ENCODE measurements around the gene LHPP. TPM values are rescaled to one million over a fixed set of nuclear protein-coding genes. Genes with fewer than 3 reads are reported as not detected.

LHPP gene
- total RNA-seq, 1 donor from 2014 or later: 35.9 TPM

DNA sequence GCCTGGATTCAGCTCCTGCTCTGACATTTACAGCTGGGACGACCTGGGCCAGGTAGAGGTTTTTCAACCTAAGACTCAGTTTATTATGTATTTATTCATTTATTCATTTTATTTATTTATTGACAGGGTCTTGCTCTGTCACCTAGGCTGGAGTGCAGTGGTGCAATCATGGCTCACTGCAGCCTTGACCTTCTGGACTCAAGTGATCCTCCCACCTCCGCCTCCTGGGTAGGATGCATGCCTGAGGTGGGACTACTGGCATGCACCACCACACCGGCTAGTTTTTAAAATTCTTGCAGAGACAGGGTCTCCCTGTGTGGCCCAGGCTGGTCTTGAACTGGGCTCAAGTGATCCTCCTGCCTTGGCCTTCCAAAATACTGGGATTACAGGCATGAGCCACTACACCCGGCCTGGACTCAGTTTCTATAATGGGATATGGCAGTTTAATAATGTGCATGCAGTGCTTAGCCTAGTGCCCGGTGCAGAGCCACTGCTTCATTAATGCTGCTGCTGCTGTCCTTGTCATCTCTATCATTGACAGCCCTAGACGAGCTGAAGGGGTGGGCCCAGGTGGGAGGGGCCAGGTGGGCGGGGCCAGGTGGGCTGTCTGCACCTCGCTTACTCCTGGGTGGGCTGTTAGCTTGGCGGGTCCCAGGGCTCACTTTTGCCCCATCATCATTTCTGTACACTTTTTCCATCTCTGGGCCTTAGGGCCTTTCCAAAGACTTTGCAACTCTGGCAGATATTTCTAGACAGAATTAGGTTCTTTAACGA, 92.6 kb downstream of the LHPP start:
- DNase-seq (ENCODE audit: low spot score): no peak

DNA sequence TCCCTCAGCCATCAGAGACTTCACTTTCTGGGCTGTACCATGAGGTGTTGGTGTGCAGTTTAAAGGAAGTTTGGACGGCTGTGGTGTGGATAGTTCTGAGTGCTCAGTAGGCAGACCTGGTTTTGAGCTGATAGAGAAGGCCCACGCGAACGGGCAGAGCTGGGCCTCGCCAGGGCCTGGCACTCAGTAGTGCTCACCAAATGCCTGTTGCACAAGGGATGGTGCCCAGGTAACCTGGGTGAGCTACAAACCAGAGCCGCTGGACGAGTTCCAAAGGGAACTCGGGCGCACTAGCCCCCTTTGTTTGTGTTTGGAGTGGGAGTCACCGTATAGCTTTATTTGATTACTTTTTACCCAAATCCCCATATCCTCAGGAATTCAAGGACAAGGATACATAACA, 95.5 kb downstream of the LHPP start:
- DNase-seq (ENCODE audit: low spot score): no peak

DNA sequence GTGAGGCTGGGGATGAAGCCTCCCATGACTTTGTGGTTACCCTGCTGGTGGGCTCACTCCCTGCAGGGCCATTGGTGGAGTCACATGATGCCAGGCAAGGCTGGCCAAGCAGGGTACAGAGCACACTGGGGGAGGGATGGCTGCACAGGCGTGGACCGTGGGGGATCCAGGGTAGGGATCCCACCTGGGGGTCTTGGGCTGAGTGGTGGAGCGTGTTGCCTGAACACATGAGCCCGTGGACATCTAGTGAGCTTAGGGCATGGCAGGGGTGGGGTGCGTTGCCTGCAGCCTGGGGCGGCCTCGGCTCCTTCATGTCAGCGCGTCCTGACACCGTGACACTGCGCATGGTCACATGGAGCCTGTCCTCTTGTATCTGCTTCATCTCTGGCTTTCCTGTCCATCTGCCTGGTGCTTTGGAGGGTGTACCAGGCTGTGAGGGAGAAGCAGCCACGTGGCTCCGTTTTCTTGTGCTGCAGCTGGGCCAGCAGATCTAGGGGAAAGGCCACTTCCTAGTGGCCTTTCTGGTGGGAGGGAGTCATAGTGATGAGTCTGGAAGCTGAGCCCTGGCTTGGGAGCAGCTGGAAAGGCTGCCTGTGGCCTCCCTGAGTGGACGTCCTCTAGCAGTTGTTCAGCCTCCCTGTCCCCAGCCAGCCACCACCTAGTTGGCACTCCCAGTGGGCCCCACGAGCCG, 96.2 kb downstream of the LHPP start:
- DNase-seq (ENCODE audit: low spot score): no peak

DNA sequence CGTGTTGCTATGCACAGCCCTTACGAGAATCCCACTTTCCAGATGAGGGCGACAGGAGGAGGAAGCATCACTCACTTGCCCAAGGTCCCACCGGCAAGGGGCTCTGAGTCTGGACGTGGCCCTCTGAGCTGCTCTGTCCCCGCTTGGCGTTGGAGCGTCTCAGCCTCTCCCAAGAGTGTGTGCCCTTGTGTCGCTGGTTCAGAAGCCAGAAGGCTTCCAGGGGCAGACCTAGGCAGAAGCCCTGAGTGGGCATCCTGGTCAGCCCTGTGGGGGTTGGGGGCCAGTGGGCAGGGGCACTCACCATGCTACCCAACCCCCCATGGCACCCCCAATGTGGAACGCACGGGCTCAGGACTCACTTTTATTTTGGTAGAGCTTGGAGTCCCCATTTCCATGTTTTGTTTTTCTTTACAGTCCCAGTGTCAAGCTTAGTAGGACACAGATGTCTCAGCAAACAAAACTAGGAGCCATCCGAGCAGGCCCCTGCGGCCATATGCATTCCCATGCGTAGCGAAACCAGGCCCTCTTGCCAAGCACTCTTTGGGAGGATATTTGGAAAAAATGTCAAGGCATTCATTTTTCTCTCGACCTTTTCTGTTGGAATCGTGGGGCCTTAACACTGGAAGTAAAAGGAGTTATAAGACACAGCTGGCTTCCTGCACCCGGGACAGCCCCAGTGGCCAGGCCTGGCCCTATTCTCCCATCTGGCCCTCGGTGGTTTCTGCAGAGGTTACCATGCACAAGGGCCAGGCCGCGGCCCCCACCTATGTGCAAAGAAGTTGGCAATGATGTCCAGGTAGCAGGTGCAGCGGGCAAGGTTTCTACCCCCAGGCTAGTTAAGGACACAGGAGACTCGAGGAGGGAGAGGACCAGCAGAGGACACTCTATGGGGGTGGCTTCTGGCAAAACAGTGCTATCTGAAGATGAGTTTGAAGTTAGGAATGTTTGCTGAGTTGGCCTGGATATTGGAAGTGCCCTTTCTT, 97.0 kb downstream of the LHPP start:
- DNase-seq (ENCODE audit: low spot score): no peak

DNA sequence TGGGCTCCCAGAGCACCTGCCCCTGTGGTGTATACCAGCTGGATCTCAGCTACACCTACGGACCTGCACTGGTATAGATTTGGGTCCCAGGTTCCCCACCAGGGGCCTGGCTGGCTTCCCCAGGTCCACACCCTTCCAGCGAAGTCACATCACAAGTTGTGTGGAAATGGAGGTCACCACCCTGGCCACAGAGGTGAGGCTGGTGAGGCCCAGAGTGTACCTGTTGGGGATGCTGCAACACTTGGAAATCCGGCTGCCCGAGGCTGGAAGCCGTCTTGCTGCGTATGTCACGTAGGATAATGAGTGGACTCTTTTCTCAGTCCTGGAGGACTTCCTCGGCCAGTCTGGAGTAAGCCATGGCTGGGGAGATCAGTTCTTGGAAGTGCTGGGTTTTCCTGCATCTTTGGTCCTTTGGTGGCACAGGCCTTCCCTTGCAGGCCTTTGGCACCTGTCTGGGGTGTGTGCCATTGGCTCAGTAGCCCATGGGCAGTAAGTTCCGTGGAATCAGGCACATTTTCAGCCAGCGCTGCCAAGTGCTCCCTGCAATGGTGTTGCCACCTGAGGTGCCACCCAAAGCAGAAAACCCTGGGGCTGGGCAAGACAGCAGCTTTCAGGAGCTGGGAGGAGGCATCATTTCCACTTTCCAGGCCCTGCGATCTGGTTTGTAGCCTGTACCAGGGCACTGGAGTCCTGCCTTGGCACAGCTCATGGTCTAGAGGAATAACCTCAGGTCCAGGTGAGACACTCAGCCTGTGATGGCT, 97.9 kb downstream of the LHPP start:
- no peak for DNase-seq (ENCODE audit: low spot score)

DNA sequence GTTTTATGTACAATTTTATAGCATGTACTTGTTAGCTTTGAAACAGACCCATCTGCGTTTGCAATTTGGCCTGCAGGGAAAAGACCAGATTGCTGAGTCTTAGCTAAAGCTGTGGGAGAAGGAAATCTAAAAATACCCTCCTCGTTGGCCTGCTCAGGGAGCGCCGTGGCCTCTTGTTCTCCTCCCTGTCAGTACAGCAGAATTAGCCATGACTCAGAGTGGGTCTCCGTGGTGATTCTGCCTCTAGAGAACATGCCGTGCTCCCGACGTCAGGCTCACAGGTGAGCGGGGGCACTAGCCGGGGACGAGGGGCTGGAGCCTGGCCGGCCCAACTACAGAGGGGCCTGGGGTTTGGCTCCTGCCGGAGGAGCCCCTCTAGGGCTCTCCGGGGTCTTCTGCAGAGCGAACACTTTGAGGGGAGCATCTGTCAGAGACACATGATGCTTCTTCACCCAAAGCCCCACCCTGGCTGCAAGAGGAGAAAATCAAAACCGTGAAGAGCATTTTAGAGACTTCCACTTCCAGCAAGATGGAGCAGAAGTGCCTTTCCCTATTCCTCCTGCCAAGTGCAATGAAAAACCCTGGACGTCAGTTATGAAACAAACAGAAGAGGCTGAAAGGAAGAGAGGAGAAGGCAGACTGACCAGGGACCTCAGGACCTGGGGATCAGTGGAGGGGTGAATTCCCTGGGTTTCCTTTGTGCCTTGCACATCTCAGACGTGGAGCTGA, 98.9 kb downstream of the LHPP start:
- peak; percentile 39 for DNase-seq (ENCODE audit: low spot score)

DNA sequence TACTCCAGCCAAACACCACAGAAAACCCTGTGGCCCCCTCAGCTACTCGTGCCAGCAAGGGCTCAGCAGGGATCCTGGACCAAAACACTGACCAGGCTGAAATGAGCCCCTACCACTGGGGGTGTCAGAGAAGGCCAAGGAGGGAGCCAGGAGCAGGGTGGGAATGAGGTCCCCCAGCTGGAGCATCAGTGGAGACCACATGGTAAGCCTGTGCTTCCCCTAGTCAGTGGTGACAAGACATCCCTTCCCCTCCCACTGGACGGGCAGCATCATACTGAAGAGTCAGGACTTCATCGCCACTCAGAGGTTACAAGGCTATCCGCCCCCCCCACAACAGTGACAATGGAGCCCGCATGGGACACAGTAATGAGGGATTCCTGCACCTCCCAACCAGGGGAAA, 99.6 kb downstream of the LHPP start:
- no peak for DNase-seq (ENCODE audit: low spot score)

DNA sequence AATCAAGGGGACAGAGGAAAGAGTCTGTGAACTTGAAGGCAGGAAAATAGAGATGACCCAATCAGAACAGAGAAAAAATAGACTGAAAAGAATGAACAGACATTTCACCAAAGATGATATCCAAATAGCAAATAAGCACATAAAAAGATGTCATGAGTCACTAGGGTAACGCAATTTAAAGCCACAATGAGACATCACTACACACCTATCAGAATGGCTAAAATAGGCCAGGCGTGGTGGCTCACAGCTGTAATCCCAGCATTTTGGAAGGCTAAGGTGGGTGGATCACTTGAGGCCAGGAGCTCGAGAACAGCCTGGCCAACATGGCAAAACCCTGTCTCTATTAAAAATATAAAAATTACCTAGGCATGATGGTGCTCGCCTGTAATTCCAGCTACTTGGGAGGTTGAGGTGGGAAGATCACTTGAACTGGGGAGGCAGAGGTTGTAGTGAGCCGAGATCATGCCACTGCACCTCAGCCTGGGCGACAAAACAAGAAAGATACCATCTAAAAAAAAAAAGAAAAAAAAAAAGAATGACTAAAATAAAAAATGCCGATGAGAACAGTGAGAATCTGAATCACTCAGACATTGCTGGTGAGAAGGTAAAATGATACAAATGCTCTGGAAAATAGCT, 100.9 kb downstream of the LHPP start:
- no peak for DNase-seq (ENCODE audit: low spot score)

DNA sequence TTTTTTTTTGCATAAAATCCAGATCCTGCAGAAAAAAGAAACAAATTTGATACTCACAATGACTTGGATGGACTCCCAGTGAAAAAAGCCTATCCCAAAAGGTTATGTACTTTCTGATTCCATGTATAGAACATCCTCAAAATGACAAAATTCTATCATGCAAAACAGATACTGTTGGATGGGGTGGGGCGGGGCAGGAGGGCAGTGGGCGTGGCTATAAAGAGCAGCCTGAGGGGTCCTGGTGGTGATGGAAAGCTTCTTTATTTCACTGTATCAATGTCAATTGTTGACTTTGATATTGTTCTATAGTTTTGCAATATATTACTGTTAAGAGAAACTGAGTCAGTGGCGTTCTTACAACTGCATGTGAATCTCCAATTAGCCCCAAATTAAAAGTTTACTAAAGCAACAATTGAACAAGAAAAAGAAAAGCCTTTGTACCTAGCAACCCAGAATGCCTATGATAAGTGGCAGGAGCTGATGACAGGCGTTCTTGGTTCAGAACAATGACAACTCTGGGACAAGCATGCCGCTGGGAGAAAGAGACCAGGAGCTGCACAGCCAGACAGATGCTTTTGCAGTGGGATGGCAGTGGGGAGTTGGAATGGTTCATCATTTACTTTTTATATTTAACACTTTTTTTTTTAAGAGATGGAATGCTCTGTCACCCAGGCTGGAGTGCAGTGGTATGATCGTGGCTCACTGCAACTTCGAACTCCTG, 101.9 kb downstream of the LHPP start:
- DNase-seq (ENCODE audit: low spot score): no peak

DNA sequence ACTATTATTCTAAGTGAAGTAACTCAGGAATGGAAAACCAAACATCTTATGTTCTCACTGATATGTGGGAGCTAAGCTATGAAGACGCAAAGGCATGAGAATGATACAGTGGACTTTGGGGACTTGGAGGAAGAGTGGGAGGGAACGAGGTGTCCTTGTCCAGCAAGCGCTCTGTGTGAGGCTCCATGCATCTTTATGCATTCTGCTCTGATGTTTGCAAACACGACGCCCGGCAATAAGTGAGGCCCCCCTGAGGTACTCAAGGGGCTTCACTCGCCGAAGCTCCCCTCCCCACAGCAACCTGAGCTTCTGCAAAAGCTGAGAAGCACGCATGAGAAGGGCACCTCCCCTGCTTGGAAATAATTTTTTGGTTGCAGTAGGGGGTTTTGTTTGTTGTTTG, 103.3 kb downstream of the LHPP start:
- DNase-seq (ENCODE audit: low spot score): no peak

DNA sequence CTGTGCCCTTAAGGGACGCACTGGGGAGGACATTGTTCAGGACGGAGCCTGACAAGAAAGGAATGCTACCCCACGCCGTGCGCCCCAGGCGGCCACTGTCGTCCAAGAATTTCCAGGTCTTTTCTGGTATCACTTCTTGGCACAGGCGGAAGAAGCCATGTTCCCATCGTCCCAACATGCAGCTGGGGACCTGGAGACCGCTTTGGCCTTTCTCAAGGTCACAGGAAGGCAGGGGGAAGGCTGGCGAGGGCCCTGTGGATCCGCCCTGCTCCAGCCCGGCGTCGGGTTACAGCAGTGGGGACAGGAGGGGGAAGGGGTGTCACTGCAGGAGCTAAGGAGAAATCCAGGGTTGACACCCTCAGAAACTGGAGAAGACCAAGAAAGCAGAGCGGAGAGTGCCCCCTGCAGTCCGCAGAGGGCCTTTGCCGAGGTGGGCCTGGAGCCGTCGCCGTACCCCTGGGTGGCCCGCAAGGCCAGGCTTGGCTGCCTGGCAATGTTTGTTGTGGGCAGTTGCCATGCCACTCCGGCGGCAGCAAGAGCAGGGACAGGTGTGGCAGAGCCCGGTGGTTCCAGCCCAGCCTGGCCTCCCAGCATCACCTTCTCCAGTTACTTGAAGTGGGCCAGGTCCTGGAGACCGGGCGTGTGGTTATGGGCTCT, 104.1 kb downstream of the LHPP start:
- no peak for DNase-seq (ENCODE audit: low spot score)

DNA sequence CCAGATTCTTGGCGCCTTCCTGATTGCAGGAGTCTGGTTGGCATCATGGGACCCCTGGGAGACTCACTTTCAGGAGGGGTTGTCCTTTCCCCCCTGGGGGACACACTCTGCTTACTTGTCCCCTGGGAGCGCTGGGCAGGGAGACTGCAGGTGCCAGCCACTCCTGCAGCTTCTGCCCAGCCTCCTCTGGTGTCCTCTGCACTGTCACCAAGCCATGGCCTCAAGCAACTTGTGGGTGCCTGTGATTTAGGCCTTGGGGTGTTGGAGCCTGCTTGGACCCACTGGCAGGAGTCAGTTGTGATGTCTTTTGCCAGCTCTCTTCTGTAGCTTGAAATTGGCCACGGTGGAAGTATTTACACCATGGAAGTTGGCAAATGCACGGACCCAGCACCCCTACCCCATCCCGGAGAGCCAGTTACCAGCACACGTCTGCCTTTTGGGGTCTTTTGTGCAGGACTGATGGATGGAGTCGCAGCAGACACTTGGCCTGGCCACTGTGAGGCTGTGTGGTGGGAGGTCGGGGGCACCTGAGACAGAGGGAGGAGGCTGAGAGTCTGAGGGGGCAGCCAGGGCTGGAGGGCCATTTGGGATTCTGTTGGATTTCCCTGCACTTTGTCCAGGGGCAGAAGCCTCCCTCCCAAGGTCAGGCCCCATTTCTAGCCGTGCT, 104.7 kb downstream of the LHPP start:
- DNase-seq (ENCODE audit: low spot score): no peak

DNA sequence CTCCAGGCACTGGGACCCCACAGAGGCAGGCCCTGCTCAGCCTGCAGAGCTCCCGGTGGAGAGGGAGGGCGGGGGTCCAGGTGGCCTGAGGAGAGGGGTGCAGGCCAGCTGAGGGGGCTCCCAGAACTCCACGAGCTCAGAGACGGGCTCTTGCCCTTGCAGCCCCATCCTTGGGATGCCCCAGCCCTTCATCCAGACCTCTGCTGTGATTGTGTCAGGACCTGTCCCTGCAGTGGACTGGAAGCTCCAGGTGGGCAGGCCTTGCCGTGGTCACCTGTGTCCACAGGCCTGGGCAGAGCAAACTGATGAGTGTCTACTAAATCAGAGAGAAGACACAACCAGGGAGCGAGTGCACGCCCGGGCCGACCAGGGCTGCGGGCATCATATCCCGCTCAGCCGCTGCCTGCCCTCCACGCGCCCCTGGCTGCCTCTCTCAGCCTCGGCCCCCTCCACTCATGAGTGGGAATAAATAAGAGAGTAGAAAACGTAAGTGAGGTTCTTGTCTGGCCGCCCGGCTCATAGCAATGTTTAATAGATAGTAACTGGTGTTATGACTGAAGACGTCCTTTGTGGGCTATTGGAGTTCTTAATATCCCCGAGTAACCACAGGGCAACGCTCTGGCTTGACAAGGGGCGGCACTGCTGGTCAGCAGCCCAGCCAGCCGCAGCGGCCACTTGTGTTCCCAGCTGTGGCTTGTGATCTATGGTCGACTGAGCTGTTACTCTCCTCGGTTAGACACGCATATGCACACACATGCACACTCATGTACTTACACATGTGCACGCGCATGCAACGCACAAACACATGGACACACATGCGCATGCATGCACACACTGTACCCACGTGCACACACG, 105.6 kb downstream of the LHPP start:
- no peak for DNase-seq (ENCODE audit: low spot score)

DNA sequence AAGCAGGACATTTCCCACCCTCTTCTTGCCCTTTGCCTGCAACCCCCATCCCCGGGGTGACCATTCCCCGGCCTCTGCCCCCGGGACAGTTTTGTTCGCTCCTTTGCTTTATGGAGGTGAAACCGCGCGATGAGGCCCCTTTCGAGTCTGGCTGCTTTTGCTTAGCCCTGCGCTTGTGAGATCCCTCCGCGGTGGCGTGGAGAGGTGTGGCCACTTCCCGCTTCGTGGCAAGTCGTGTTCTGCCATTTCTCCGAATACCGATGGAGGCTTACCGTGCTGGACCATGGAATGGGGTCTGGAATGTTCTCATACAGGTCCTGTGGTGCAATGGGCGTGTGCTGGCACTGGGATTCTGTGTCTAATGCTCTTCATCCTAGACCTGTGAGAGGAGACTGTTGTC, 106.7 kb downstream of the LHPP start:
- DNase-seq (ENCODE audit: low spot score): no peak

DNA sequence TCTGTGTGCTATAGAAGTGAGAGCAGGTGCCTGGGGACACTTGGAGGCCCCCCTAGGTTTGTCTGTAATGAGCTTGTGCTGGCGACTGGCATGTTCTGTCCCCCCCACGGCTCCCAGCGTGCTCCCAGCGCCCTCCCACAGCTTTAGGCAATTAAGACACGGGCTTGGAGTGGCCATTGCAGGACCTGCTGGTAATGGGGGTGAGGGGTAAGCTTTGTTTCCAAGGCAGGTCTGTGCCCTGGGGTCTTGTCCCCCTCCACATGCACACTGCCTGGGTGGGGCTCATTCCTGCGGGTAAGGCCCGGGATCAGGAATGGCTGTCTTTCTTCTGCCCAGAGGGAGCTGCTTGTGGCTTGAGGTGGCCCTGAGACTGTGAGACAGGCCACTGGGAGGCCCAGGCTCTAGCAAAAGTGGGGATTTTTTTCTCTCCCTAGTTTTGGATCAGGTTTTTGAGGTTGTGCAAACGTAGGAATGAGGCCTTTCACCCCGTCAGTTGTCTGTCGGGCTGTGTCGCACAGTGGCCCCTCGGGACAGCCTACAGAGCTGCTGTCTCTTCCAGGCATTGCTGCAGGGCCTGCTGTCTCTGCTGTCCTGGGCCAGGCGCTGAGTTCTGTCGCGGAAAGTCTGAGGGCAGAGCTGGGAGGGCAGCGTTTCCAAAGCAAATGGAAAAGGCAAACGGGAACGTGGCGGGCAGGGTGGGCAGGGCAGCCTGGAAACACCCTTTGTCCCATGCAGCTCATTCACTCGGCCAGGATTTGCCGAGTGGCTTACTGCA, 107.4 kb downstream of the LHPP start:
- no peak for DNase-seq (ENCODE audit: low spot score)

DNA sequence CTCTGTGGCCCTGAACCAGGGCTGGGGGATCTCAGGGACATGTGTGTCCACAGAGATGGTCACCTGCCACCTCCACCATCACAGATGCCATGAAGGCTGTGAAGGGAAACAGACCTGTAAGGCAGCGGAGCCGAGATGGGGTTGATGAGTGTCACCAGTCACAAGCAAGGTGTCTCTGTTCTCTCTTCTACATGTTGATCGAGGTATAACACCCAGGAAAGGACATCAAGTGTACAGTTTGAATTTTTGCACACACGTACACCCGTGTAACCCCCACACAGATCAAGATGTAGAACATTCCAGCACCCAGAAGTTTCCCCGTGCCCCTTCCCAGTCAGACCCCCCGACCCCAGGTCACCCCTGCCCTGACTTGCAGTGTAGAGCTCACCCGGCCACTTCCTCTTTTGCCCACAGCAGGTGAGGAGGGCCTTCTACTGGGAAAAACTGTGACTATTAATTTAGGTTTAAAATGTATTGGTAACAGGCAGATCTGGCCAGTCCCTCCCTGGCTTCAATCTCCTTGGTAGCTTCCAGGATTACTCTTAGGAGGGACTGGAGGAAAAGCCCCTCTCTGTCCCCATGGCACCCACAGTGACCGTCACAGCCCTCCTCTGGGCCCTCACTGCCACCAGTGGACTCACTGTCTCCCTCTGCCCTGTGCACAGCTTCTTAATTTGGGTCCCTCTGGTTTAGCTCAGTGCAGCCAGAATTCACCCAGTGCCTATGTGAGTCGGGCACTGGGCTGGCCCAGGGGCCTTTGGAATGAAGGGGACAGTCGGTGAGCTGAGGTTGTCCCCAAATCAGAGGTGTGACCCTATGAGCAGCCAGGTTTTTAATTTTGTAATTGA, 108.2 kb downstream of the LHPP start:
- no peak for DNase-seq (ENCODE audit: low spot score)
